Measurements from ENCODE around the gene HIGD1B. TPM values are rescaled to one million over a fixed set of nuclear protein-coding genes. Genes with fewer than 3 reads are reported as not detected.

Gene HIGD1B
- total and polyA plus RNA-seq, 9 of the 15 experiments (the other 6 are each of a cell fraction or from before 2014, with no cell fraction given) = not detected

- TF ChIP-seq CEBPZ (IDR thresholded peaks at IDR 0.05; ENCODE audit: borderline replicate concordance, low read depth, low read length) (no peak), SIN3B (IDR thresholded peaks at IDR 0.05; ENCODE audit: low read depth) (peak; percentile 94), STAG1 (CRISPR knock-in tag; IDR thresholded peaks at IDR 0.05; ENCODE audit: borderline replicate concordance) (no peak), ZBTB34 (CRISPR knock-in tag; IDR thresholded peaks at IDR 0.05) (no peak), HDAC3 (IDR thresholded peaks at IDR 0.05; ENCODE audit: borderline replicate concordance, partially characterized antibody) (no peak), STAT6 (CRISPR knock-in tag; IDR thresholded peaks at IDR 0.05) (no peak; the same call in 1 of the 2 replicates), ZKSCAN1 (IDR thresholded peaks at IDR 0.05; ENCODE audit: low read depth, low read length) (0 out of 2 replicates have a peak, but pooled peaks have one; percentile 8), NCOA4 (IDR thresholded peaks at IDR 0.05; ENCODE audit: partially characterized antibody) (no peak), ZEB2 (IDR thresholded peaks at IDR 0.05) (0 out of 2 replicates have a peak, but pooled peaks have one; percentile 15), TAF15 (IDR thresholded peaks at IDR 0.05; ENCODE audit: low read depth, low read length) (0 out of 2 replicates have a peak, but pooled peaks have one; percentile 80), ZC3H11A (IDR thresholded peaks at IDR 0.05; ENCODE audit: low read depth, low read length) (no peak), SP2 (IDR thresholded peaks at IDR 0.05; ENCODE audit: extremely low read depth, low read depth, low read length, poor library complexity, severe bottlenecking) (no peak), TSC22D4 (tag; IDR thresholded peaks at IDR 0.05) (no peak), ZNF12 (CRISPR knock-in tag; IDR thresholded peaks at IDR 0.05) (0 out of 2 replicates have a peak, but pooled peaks have one; percentile 70), CREM (IDR thresholded peaks at IDR 0.05; ENCODE audit: low read depth) (peak; percentile 99), CHAMP1 (IDR thresholded peaks at IDR 0.05) (no peak; the same call in 1 of the 2 replicates), ZNF121 (CRISPR knock-in tag; conservative IDR thresholded peaks at IDR 0.05) (no peak), KAT8 (IDR thresholded peaks at IDR 0.05; ENCODE audit: low read depth) (no peak)
These were observed 51.5 kb downstream of the HIGD1B start, which contains the start of gene EFTUD2 (continued) for GRCh38 chr17:44899074-44899782.

All from K562 (cell line).